CD8-positive, alpha-beta memory T cell (primary cell): Measurements from ENCODE around the gene C6orf47. TPM values are rescaled to one million over a fixed set of nuclear protein-coding genes. Genes with fewer than 3 reads are reported as not detected.

ENCODE experiments used
- CTCF ChIA-PET: fragments of 350-600 bp; sonication (Branson Sonifier 250); formaldehyde crosslinking; loops from one replicate; lab custom pipeline; 2021; ENCODE audit warnings: antibody characterized with exemption; lab: Charles Lee
- POLR2A ChIA-PET: fragments of 350-600 bp; sonication (Branson Sonifier 250); formaldehyde crosslinking; loops from one replicate; lab custom pipeline; 2021; ENCODE audit warnings: antibody characterized with exemption; lab: Charles Lee
- DNase-seq, 5 donors: peaks; one replicate each; pipeline versions ENCODE4 v3.0.0 to v3.0.0-alpha.2; 2020 to 2022; ENCODE audit warnings: mixed read lengths in 1 of 5
- H3K27ac ChIP-seq: one replicate; pipeline ENCODE4 v1.7.0; 2013; ENCODE audit warnings: low read depth, mild to moderate bottlenecking, low read length, moderate library complexity
- H3K27me3 ChIP-seq: 2 replicates; pipeline ENCODE4 v1.7.0; 2013; ENCODE audit warnings: low read length, mild to moderate bottlenecking; ENCODE audit not compliant: insufficient read depth, poor library complexity, severe bottlenecking
- H3K36me3 ChIP-seq: 2 replicates; pipeline ENCODE4 v1.7.0; 2013; ENCODE audit warnings: mild to moderate bottlenecking, low read length, moderate library complexity; ENCODE audit not compliant: insufficient read depth
- H3K4me1 ChIP-seq: 2 replicates; pipeline ENCODE4 v1.7.0; 2013; ENCODE audit warnings: mild to moderate bottlenecking, low read length, moderate library complexity; ENCODE audit not compliant: insufficient read depth
- H3K4me3 ChIP-seq: 2 replicates; pipeline ENCODE4 v1.7.0; 2013; ENCODE audit warnings: mild to moderate bottlenecking, low read length
- H3K9me3 ChIP-seq: 2 replicates; pipeline ENCODE4 v1.7.0; 2013; ENCODE audit warnings: mild to moderate bottlenecking, low read length
- H3K27ac Mint-ChIP-seq, 8 donors: one replicate each; pipeline ENCODE4 v1.8.0; 2020 to 2021; ENCODE audit warnings: mixed read lengths in 8 of 8, mild to moderate bottlenecking in 6 of 8, inconsistent platforms in 3 of 8, moderate library complexity in 3 of 8
- H3K27me3 Mint-ChIP-seq, 2 donors: one replicate each; pipeline ENCODE4 v1.8.0; 2020 to 2021; ENCODE audit warnings: mixed read lengths in 2 of 2, mild to moderate bottlenecking in 1 of 2, moderate library complexity in 1 of 2
- H3K36me3 Mint-ChIP-seq, 3 donors: one replicate each; pipeline ENCODE4 v1.8.0; 2020 to 2021; ENCODE audit warnings: mixed read lengths in 3 of 3, inconsistent platforms in 1 of 3, mild to moderate bottlenecking in 1 of 3
- H3K4me1 Mint-ChIP-seq, 3 donors: one replicate each; pipeline ENCODE4 v1.8.0; 2020 to 2021; ENCODE audit warnings: mixed read lengths in 3 of 3, inconsistent platforms in 1 of 3, mild to moderate bottlenecking in 1 of 3
- H3K4me3 Mint-ChIP-seq, 7 donors: one replicate each; pipeline ENCODE4 v1.8.0; 2020 to 2021; ENCODE audit warnings: mixed read lengths in 7 of 7, mild to moderate bottlenecking in 6 of 7, moderate library complexity in 4 of 7, inconsistent platforms in 2 of 7
- H3K9me3 Mint-ChIP-seq, 5 donors: one replicate each; pipeline ENCODE4 v1.8.0; 2020 to 2022; ENCODE audit warnings: mixed read lengths in 5 of 5, mild to moderate bottlenecking in 3 of 5, moderate library complexity in 2 of 5, inconsistent platforms in 1 of 5
- polyA plus RNA-seq: library from polyadenylated mRNA; unstranded; fragments of 300-500 nt; fragmentation: Illumina TruSeq; gene quantifications from one replicate; pipeline ENCODE4 v1.2.3, GENCODE V29; 2021
- total RNA-seq, 2 experiments: library from RNA; stranded (reverse); gene quantifications; one replicate each; pipeline ENCODE4 v1.2.3, GENCODE V29; 2021

C6orf47 gene
- total and polyA plus RNA-seq, 3 experiments from 2014 or later: 19.5 to 37.0 (median 20.0) TPM

DNA sequence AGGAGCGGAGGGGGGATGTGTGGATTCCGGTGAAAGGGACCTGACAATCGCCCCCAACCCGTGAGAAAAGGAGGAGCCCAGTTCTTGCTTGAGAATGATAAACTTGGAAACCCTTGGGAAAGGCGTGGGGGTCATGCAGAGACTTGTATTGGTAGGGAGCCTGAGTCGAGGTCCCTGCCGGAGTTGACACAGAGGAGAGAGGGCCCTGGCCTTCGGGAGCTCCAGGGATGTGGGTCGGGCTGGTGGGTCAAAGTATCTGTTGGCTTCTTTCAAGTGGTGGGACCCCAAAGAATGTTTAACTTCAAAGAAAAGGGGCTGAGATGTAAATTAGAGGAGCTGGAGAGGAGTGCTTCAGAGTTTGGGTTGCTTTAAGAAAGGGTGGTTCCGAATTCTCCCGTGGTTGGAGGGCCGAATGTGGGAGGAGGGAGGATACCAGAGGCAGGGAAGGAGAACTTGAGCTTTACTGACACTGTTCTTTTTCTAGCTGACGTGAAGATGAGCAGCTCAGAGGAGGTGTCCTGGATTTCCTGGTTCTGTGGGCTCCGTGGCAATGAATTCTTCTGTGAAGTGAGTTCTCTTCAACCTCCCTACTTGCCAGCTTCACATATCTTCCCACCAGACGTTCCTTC, 5.9 kb upstream of the C6orf47 start:
- no peak for DNase-seq
- Mint-ChIP-seq H3K4me1 (peaks cover 49 to 67% (median 54%) of the 10 kb centered on the region in 3 donors), H3K27ac (peak overlapping the region; percentile 91 to 100 (median 98)), H3K36me3 (peaks cover 0 to 88% (median 8%) of the 10 kb centered on the region in 3 donors), H3K9me3 (no peaks in the 10 kb centered on the region), H3K4me3 (peak overlapping the region; percentile 93 to 99 (median 94)), H3K27me3 (no peaks in the 10 kb centered on the region)
- CTCF ChIA-PET: no interaction called here
- Histone ChIP-seq H3K4me3 (peak overlapping the region; percentile 97), H3K27ac (peak overlapping the region; percentile 97), H3K27me3 (no peaks in the 10 kb centered on the region), H3K4me1 (peaks cover 41% of the 10 kb centered on the region), H3K36me3 (peaks cover 48% of the 10 kb centered on the region), H3K9me3 (no peaks in the 10 kb centered on the region)
- POLR2A ChIA-PET: interaction anchor here (0.9 to 3.1 kb wide), 3 partner anchors 14 to 90 kb away, joined by 3 to 13 read pairs (median 5); partner anchors contain the start of genes ABHD16A and BAG6

GRCh38 chr6:31665501-31666336, 5.1 kb upstream of the C6orf47 start, which contains the start of gene CSNK2B:
TSS of gene CSNK2B (plus strand) at chr6:31666080. CDS start at chr6:31666832, 752 bp downstream.
- no peaks in the 10 kb centered on the region for H3K27me3 Mint-ChIP-seq
- CTCF ChIA-PET: interaction anchor here (1.2 to 4.5 kb wide), 4 partner anchors 13 to 197 kb away, joined by 3 to 39 read pairs (median 6); partner anchors contain the start of genes BAG6, DDAH2 and NEU1
- peaks cover 0 to 86% (median 8%) of the 10 kb centered on the region in 3 donors for H3K36me3 Mint-ChIP-seq
- Histone ChIP-seq H3K27me3 (no peaks in the 10 kb centered on the region), H3K27ac (peak within 1 kb of the TSS; percentile 97), H3K4me1 (peaks cover 47% of the 10 kb centered on the region), H3K9me3 (no peaks in the 10 kb centered on the region), H3K36me3 (peaks cover 41% of the 10 kb centered on the region), H3K4me3 (peak within 1 kb of the TSS; percentile 97)
- DNase-seq: peak; percentile 98
- H3K4me1 Mint-ChIP-seq: peaks cover 55 to 73% (median 61%) of the 10 kb centered on the region in 3 donors
- POLR2A ChIA-PET: interaction anchor here (0.7 to 6.0 kb wide), 10 partner anchors 13 to 306 kb away, joined by 3 to 112 read pairs (median 6); partner anchors contain the start of genes ABHD16A, APOM, BAG6 and DDX39B
- H3K27ac Mint-ChIP-seq: peak within 1 kb of the TSS; percentile 91 to 100 (median 98)
- H3K9me3 Mint-ChIP-seq: no peaks in the 10 kb centered on the region
- peak within 1 kb of the TSS; percentile 93 to 99 (median 94) for H3K4me3 Mint-ChIP-seq

DNA sequence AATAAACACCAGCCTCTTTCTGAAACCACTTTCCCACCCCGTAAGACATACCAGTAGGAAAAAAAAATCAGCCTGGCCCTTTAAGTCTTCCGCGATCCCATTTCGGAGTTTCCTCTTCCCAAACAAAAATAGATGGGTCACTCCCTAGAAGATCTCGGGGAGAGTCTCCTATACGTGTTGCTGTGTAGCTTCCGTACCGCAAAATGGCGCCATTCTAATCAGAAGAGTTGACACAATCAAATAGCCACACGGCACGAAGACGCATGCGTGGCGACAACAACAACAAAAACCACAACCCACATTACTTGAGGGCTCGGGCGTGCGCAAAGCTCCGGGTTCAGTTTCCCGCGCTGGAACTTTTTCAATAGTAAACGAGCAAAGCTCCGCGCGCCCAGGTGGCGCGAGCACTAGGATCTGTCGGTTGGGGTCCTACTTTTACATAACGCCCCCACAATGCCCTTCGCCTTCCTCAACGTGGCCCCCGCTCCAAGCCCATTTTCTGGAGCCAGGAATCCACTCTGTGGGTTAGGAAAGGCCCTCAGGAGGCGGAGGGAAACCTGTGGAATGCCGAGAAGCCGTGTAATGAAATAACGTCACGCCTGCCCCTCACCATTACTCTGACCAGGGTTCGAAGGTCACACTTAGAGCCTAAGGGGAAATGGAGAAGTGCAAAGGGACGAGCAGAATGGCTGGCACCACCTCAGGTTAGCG, 4.4 kb upstream of the C6orf47 start, which contains the start of gene GPANK1:
Gene GPANK1 (minus strand): TSS at position 208 of the 711 bp plus-strand sequence. CDS start 519 bp downstream, outside the sequence.
- Histone ChIP-seq H3K36me3 (peaks cover 35% of the 10 kb centered on the region), H3K27me3 (no peaks in the 10 kb centered on the region), H3K4me3 (peak within 1 kb of the TSS; percentile 97), H3K27ac (peak within 1 kb of the TSS; percentile 97), H3K9me3 (no peaks in the 10 kb centered on the region), H3K4me1 (peaks cover 47% of the 10 kb centered on the region)
- ChIA-PET CTCF (interaction anchor here (1.2 to 4.5 kb wide), 6 partner anchors 12 to 198 kb away, joined by 3 to 39 read pairs (median 4); partner anchors contain the start of genes BAG6, DDAH2 and NEU1), POLR2A (interaction anchor here (0.6 to 6.0 kb wide), 15 partner anchors 12 to 307 kb away, joined by 3 to 112 read pairs (median 5); partner anchors contain the start of genes ABHD16A, APOM, BAG6 and DDX39B)
- peak within 1 kb of the TSS; percentile 91 to 100 (median 98) for H3K27ac Mint-ChIP-seq
- H3K27me3 Mint-ChIP-seq: no peaks in the 10 kb centered on the region
- H3K36me3 Mint-ChIP-seq: peaks cover 0 to 85% (median 8%) of the 10 kb centered on the region in 3 donors
- peaks cover 61 to 81% (median 66%) of the 10 kb centered on the region in 3 donors for H3K4me1 Mint-ChIP-seq
- peak; percentile 81 to 95 (median 89) for DNase-seq
- H3K4me3 Mint-ChIP-seq: peak within 1 kb of the TSS; percentile 93 to 99 (median 94)
- H3K9me3 Mint-ChIP-seq: no peaks in the 10 kb centered on the region

- Mint-ChIP-seq H3K9me3 (no peaks in the 10 kb centered on the region), H3K27ac (peak overlapping the region; percentile 91 to 100 (median 98)), H3K27me3 (no peaks in the 10 kb centered on the region), H3K4me3 (peak overlapping the region; percentile 93 to 99 (median 94)), H3K36me3 (peaks cover 0 to 82% (median 8%) of the 10 kb centered on the region in 3 donors), H3K4me1 (peaks cover 67 to 87% (median 74%) of the 10 kb centered on the region in 3 donors)
- peaks cover 28% of the 10 kb centered on the region for H3K36me3 ChIP-seq
- H3K4me3 ChIP-seq: peak overlapping the region; percentile 97
- H3K27me3 ChIP-seq: no peaks in the 10 kb centered on the region
- H3K4me1 ChIP-seq: peaks cover 55% of the 10 kb centered on the region
- ChIA-PET CTCF (interaction anchor here (0.8 to 4.5 kb wide), 9 partner anchors 12 to 199 kb away, joined by 3 to 39 read pairs (median 4); partner anchors contain the start of genes BAG6, DDAH2 and NEU1), POLR2A (interaction anchor here (0.6 to 6.0 kb wide), 13 partner anchors 11 to 295 kb away, joined by 3 to 112 read pairs (median 5); partner anchors contain the start of genes ABHD16A, APOM, BAG6 and DDX39B)
- no peaks in the 10 kb centered on the region for H3K9me3 ChIP-seq
- peak in 1 of 5 donors; percentile 18 for DNase-seq
- H3K27ac ChIP-seq: peak overlapping the region; percentile 97
Measured at GRCh38 chr6:31663961-31664789, 3.6 kb upstream of the C6orf47 start.

DNA sequence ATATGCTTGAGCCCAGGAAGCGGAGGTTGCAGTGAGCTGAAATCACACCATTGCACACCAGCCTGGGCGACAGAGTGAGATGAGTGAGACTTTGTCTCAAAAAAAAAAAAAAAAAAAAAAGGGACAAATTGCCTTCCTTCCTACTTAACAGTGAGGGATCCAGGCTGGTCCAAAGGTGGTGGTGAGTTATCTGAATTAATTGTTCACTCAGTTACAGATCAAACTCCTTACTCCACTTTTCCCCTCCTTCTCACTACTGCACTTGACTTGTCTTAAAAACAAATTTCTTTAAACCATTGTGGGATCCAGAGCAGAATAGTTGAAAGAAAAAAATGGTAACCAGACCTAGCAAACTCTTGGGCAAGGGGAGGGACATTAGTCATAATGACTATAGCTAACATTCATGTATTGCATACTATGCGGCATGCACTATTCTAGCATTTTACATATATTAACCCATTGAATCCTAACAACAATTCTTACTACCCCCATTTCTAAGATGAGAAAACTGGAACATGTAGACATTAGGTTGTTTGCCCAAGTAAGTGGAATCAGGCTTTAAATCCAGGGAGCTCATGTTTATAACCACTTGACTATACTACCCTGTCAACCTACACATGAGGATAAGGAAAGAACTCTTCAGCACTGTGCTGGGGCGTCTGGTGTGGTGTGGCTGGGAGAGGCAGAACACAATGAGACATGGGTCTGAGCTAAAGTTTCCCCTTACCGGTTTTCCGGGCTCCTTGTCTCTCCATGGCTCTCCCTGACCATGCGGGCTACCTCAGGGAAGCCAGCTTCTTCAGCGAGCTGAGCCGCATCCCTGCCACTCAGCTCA, 2.8 kb upstream of the C6orf47 start:
- Mint-ChIP-seq H3K27ac (peak overlapping the region; percentile 85 to 100 (median 96)), H3K27me3 (no peaks in the 10 kb centered on the region), H3K9me3 (no peaks in the 10 kb centered on the region), H3K36me3 (peaks cover 0 to 78% (median 8%) of the 10 kb centered on the region in 3 donors), H3K4me3 (peak overlapping the region; percentile 93 to 99 (median 94)), H3K4me1 (peaks cover 75 to 88% (median 78%) of the 10 kb centered on the region in 3 donors)
- peak overlapping the region; percentile 97 for H3K4me3 ChIP-seq
- no peaks in the 10 kb centered on the region for H3K27me3 ChIP-seq
- POLR2A ChIA-PET: interaction anchor here (0.6 to 6.0 kb wide), 3 partner anchors 10 to 197 kb away, joined by 3 to 112 read pairs (median 7); partner anchors contain the start of genes APOM, BAG6 and HSPA1B
- H3K36me3 ChIP-seq: peaks cover 19% of the 10 kb centered on the region
- no peaks in the 10 kb centered on the region for H3K9me3 ChIP-seq
- DNase-seq: no peak
- H3K27ac ChIP-seq: peak overlapping the region; percentile 97
- CTCF ChIA-PET: interaction anchor here (0.7 to 4.5 kb wide), 8 partner anchors 11 to 612 kb away, joined by 3 to 39 read pairs (median 4); partner anchors contain the start of genes BAG6 and NEU1
- peaks cover 63% of the 10 kb centered on the region for H3K4me1 ChIP-seq
